H9 (cell line): Measurements from ENCODE around the gene PLA2G10. TPM values are rescaled to one million over a fixed set of nuclear protein-coding genes. Genes with fewer than 3 reads are reported as not detected.
"Not testable (repeated sequence)": the region's sequence is repeated elsewhere in the genome, so short reads cannot be mapped to it uniquely, and the experiment has no call there.

Experiments used
- DNase-seq: peaks from one replicate; pipeline ENCODE4 v3.0.0-alpha.2; 2017
- H2AFZ ChIP-seq: one replicate; pipeline ENCODE4 v1.6.1; 2013; ENCODE audit warnings: mild to moderate bottlenecking, low read length, control low read depth, moderate library complexity
- H2AK5ac ChIP-seq: 2 replicates; pipeline ENCODE4 v1.6.1; 2013; ENCODE audit warnings: low read length, control low read depth, mixed read lengths; ENCODE audit not compliant: insufficient read length
- H2BK120ac ChIP-seq: one replicate; pipeline ENCODE4 v1.6.1; 2013; ENCODE audit warnings: low read depth, mild to moderate bottlenecking, low read length, control low read depth, inconsistent platforms; ENCODE audit not compliant: poor library complexity, severe bottlenecking
- H2BK12ac ChIP-seq: 2 replicates; pipeline ENCODE4 v1.6.1; 2013; ENCODE audit warnings: low read length, control low read depth, mixed read lengths, low read depth; ENCODE audit not compliant: insufficient read length
- H2BK15ac ChIP-seq: 2 replicates; pipeline ENCODE4 v1.6.1; 2013; ENCODE audit warnings: low read depth, low read length, control low read depth
- H2BK20ac ChIP-seq: one replicate; pipeline ENCODE4 v1.6.1; 2013; ENCODE audit warnings: low read depth, mild to moderate bottlenecking, low read length, control low read depth, inconsistent platforms; ENCODE audit not compliant: poor library complexity, severe bottlenecking
- H2BK5ac ChIP-seq: 2 replicates; pipeline ENCODE4 v1.6.1; 2013; ENCODE audit warnings: low read length, control low read depth, mixed read lengths; ENCODE audit not compliant: insufficient read length
- H3K14ac ChIP-seq: 2 replicates; pipeline ENCODE4 v1.6.1; 2013; ENCODE audit warnings: low read length, control low read depth; ENCODE audit not compliant: insufficient read depth
- H3K18ac ChIP-seq: 2 replicates; pipeline ENCODE4 v1.6.1; 2013; ENCODE audit warnings: low read depth, mild to moderate bottlenecking, mixed read lengths, low read length, control low read depth; ENCODE audit not compliant: insufficient read length
- H3K23ac ChIP-seq: 2 replicates; pipeline ENCODE4 v1.6.1; 2013; ENCODE audit warnings: low read length, control low read depth, mixed read lengths, low read depth; ENCODE audit not compliant: insufficient read length
- H3K23me2 ChIP-seq: 2 replicates; pipeline ENCODE4 v1.6.1; 2013; ENCODE audit warnings: low read depth, mild to moderate bottlenecking, mixed read lengths, low read length, control low read depth; ENCODE audit not compliant: insufficient read length, poor library complexity, severe bottlenecking
- H3K27ac ChIP-seq: 2 replicates; pipeline ENCODE4 v1.5.1; 2013; ENCODE audit warnings: low read length, control low read depth, mixed read lengths, low read depth; ENCODE audit not compliant: insufficient read length
- H3K27me3 ChIP-seq: 2 replicates; pipeline ENCODE4 v1.6.1; 2013; ENCODE audit warnings: low read length, control low read depth, inconsistent platforms; ENCODE audit not compliant: insufficient read depth
- H3K4ac ChIP-seq: 2 replicates; pipeline ENCODE4 v1.6.1; 2013; ENCODE audit warnings: low read depth, mild to moderate bottlenecking, control low read depth, inconsistent platforms, low read length, moderate library complexity
- H3K4me1 ChIP-seq: 2 replicates; pipeline ENCODE4 v1.6.1; 2013; ENCODE audit warnings: low read length, control low read depth, inconsistent platforms; ENCODE audit not compliant: insufficient read depth
- H3K4me2 ChIP-seq: 2 replicates; pipeline ENCODE4 v1.6.1; 2013; ENCODE audit warnings: low read length, control low read depth, mixed read lengths; ENCODE audit not compliant: insufficient read length, insufficient read depth
- H3K56ac ChIP-seq: 2 replicates; pipeline ENCODE4 v1.6.1; 2013; ENCODE audit warnings: low read depth, mild to moderate bottlenecking, mixed read lengths, low read length, control low read depth; ENCODE audit not compliant: insufficient read length
- H3K79me1 ChIP-seq: 2 replicates; pipeline ENCODE4 v1.6.1; 2013; ENCODE audit warnings: low read depth, mild to moderate bottlenecking, moderate library complexity, low read length, control low read depth, inconsistent platforms; ENCODE audit not compliant: insufficient read depth, poor library complexity, severe bottlenecking
- H3K79me2 ChIP-seq: 2 replicates; pipeline ENCODE4 v1.6.1; 2013; ENCODE audit warnings: low read length, control low read depth, inconsistent platforms; ENCODE audit not compliant: insufficient read depth
- H3K9ac ChIP-seq: 2 replicates; pipeline ENCODE4 v1.6.1; 2013; ENCODE audit warnings: low read length, control low read depth, mixed read lengths; ENCODE audit not compliant: insufficient read length; ENCODE audit errors: extremely low read depth
- H3K9me3 ChIP-seq: one replicate; pipeline ENCODE4 v1.6.1; 2013; ENCODE audit warnings: low read depth, low read length, inconsistent platforms; ENCODE audit not compliant: control insufficient read depth
- H3T11ph ChIP-seq: one replicate; pipeline ENCODE4 v1.6.1; 2013; ENCODE audit warnings: mild to moderate bottlenecking, low read length, control low read depth, inconsistent platforms
- H4K20me1 ChIP-seq: one replicate; pipeline ENCODE4 v1.6.1; 2013; ENCODE audit not compliant: control insufficient read depth, insufficient read length, insufficient read depth
- H4K5ac ChIP-seq: 2 replicates; pipeline ENCODE4 v1.6.1; 2013; ENCODE audit warnings: low read depth, mild to moderate bottlenecking, mixed read lengths, low read length, control low read depth; ENCODE audit not compliant: insufficient read length
- H4K8ac ChIP-seq: replicated peaks from 2 replicates; pipeline ENCODE4 v1.6.1; 2013; ENCODE audit warnings: low read length, control low read depth, mixed read lengths, low read depth; ENCODE audit not compliant: insufficient read length
- H4K91ac ChIP-seq: 2 replicates; pipeline ENCODE4 v1.6.1; 2013; ENCODE audit warnings: low read depth, mild to moderate bottlenecking, moderate library complexity, mixed read lengths, low read length, control low read depth; ENCODE audit not compliant: insufficient read length
- H3K27ac Mint-ChIP-seq, 3 experiments: 2 replicates in 2 of 3; 3 replicates in 1 of 3; pipeline ENCODE4 v1.8.0; 2020 to 2021; ENCODE audit warnings: mixed read lengths in 3 of 3, mild to moderate bottlenecking in 1 of 3, moderate library complexity in 1 of 3
- H3K27me3 Mint-ChIP-seq: 2 replicates; pipeline ENCODE4 v1.8.0; 2021; ENCODE audit warnings: low read depth, mild to moderate bottlenecking, moderate library complexity, mixed read lengths
- H3K36me3 Mint-ChIP-seq, 3 experiments: 2 replicates in 2 of 3; 3 replicates in 1 of 3; pipeline ENCODE4 v1.8.0; 2020 to 2021; ENCODE audit warnings: low read depth in 3 of 3, mixed read lengths in 3 of 3; ENCODE audit not compliant: insufficient read depth in 1 of 3
- H3K4me1 Mint-ChIP-seq, 2 experiments: 2 replicates each; pipeline ENCODE4 v1.8.0; 2020; ENCODE audit warnings: mixed read lengths in 2 of 2
- H3K4me3 Mint-ChIP-seq, 2 experiments: 2 replicates in 1 of 2; 3 replicates in 1 of 2; pipeline ENCODE4 v1.8.0; 2020 to 2021; ENCODE audit warnings: mild to moderate bottlenecking in 2 of 2, mixed read lengths in 2 of 2, moderate library complexity in 1 of 2
- H3K9me3 Mint-ChIP-seq, 2 experiments: 2 replicates in 1 of 2; 3 replicates in 1 of 2; pipeline ENCODE4 v1.8.0; 2020; ENCODE audit warnings: mild to moderate bottlenecking in 2 of 2, mixed read lengths in 2 of 2, moderate library complexity in 1 of 2
- WGBS: extraction: QIAGEN DNeasy Blood & Tissue Kit; methylation state at CpG from one replicate; pipeline ENCODE4 v1.1.7; 2013; ENCODE audit warnings: missing lambda C conversion rate, low lambda C conversion rate, mixed read lengths; ENCODE audit not compliant: insufficient read length; ENCODE audit errors: extremely low coverage; 5-methylcytosine and 5-hydroxymethylcytosine counted together
- total RNA-seq: library from RNA; stranded (reverse); gene quantifications from 2 replicates; pipeline ENCODE4 v1.2.1, GENCODE V29; 2021
- TF ChIP-seq, protein P1 (sequence below): fragments of 200-600 bp; sonication (generic); conservative IDR thresholded peaks from 3 replicates; pipeline ENCODE4 v1.8.0; 2021; ENCODE audit warnings: antibody characterized with exemption, mild to moderate bottlenecking

Gene PLA2G10
- total RNA-seq, 1 experiment from 2014 or later: 2.2 TPM

- Histone ChIP-seq H4K8ac (no peak within 1 kb of the TSS), H3K56ac (no peak within 1 kb of the TSS), H3K4me1 (peaks cover 5% of the 10 kb centered on the region; the same call in 1 of the 2 replicates), H3K18ac (peak within 1 kb of the TSS; percentile 61), H3K79me1 (peaks cover 7% of the 10 kb centered on the region), H2BK20ac (no peak within 1 kb of the TSS), H3K23ac (no peak within 1 kb of the TSS), H3K4me2 (peak within 1 kb of the TSS; percentile 86), H3K79me2 (peaks cover 15% of the 10 kb centered on the region; the same call in 1 of the 2 replicates), H3K9me3 (no peaks in the 10 kb centered on the region), H3K14ac (peak within 1 kb of the TSS; percentile 92), H2BK15ac (peak within 1 kb of the TSS; percentile 13; the same call in 1 of the 2 replicates), H3T11ph (no peak within 1 kb of the TSS), H4K20me1 (no peaks in the 10 kb centered on the region), H3K9ac (peak within 1 kb of the TSS; percentile 84), H3K27ac (no peak within 1 kb of the TSS), H4K5ac (no peak within 1 kb of the TSS), H2BK120ac (no peak within 1 kb of the TSS), H3K23me2 (peaks cover 17% of the 10 kb centered on the region), H4K91ac (no peak within 1 kb of the TSS), H3K4ac (peak within 1 kb of the TSS; percentile 88; the same call in 1 of the 2 replicates), H2AFZ (no peak within 1 kb of the TSS), H3K27me3 (no peaks in the 10 kb centered on the region), H2BK12ac (no peak within 1 kb of the TSS), H2BK5ac (no peak within 1 kb of the TSS), H2AK5ac (no peak within 1 kb of the TSS)
- Mint-ChIP-seq H3K9me3 (no peaks in the 10 kb centered on the region), H3K27me3 (no peaks in the 10 kb centered on the region), H3K27ac (peak within 1 kb of the TSS; percentile 98 to 99 (median 99)), H3K4me3 (peak within 1 kb of the TSS; percentile 100), H3K36me3 (peaks cover 10 to 20% (median 14%) of the 10 kb centered on the region in 3 experiments; a peak in 6 of 7 replicates), H3K4me1 (peaks cover 47 to 58% of the 10 kb centered on the region in 2 experiments)
- DNase-seq: peak; percentile 99
- WGBS: no CpG with 5 or more reads among the region's 69 CpGs
- TF ChIP-seq, protein P1, sequence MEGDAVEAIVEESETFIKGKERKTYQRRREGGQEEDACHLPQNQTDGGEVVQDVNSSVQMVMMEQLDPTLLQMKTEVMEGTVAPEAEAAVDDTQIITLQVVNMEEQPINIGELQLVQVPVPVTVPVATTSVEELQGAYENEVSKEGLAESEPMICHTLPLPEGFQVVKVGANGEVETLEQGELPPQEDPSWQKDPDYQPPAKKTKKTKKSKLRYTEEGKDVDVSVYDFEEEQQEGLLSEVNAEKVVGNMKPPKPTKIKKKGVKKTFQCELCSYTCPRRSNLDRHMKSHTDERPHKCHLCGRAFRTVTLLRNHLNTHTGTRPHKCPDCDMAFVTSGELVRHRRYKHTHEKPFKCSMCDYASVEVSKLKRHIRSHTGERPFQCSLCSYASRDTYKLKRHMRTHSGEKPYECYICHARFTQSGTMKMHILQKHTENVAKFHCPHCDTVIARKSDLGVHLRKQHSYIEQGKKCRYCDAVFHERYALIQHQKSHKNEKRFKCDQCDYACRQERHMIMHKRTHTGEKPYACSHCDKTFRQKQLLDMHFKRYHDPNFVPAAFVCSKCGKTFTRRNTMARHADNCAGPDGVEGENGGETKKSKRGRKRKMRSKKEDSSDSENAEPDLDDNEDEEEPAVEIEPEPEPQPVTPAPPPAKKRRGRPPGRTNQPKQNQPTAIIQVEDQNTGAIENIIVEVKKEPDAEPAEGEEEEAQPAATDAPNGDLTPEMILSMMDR: no peak
Observed at GRCh38 chr16:14632693-14633569, 61.2 kb downstream of the PLA2G10 start, which contains the start of gene BFAR. Gene BFAR, plus strand, starts transcription at chr16:14632951. Its CDS starts 11,396 bp downstream, at chr16:14644347.

GRCh38 chr16:14630620-14631330 is 63.3 kb downstream of the PLA2G10 start:
- not testable (repeated sequence) for H4K20me1 ChIP-seq, H3K9me3 Mint-ChIP-seq, H3K4ac ChIP-seq, H3K4me1 ChIP-seq, H2AK5ac ChIP-seq, H3K27me3 Mint-ChIP-seq, H3K27me3 ChIP-seq, H4K91ac ChIP-seq, H2BK15ac ChIP-seq, H3K56ac ChIP-seq, H3K79me1 ChIP-seq, H3T11ph ChIP-seq, H3K23ac ChIP-seq, H4K5ac ChIP-seq, H2BK5ac ChIP-seq, H4K8ac ChIP-seq, H3K9me3 ChIP-seq, H2BK20ac ChIP-seq, DNase-seq, H2AFZ ChIP-seq
- peak overlapping the region; percentile 94 for H3K18ac ChIP-seq
- H3K4me1 Mint-ChIP-seq: peaks cover 28 to 38% of the 10 kb centered on the region in 2 experiments
- peak overlapping the region; percentile 79 for H2BK12ac ChIP-seq
- peaks cover 17% of the 10 kb centered on the region for H3K23me2 ChIP-seq
- H3K27ac Mint-ChIP-seq: peak overlapping the region; percentile 92 to 97 (median 95)
- H3K9ac ChIP-seq: peak overlapping the region; percentile 87
- peak overlapping the region; percentile 95 for H3K27ac ChIP-seq
- peak overlapping the region; percentile 95; the same call in 1 of the 2 replicates for H3K14ac ChIP-seq
- peak overlapping the region; percentile 93 to 100 for H3K4me3 Mint-ChIP-seq
- H2BK120ac ChIP-seq: peak overlapping the region; percentile 97
- peaks cover 10% of the 10 kb centered on the region; the same call in 1 of the 2 replicates for H3K79me2 ChIP-seq
- H3K36me3 Mint-ChIP-seq: peaks cover 11 to 34% (median 29%) of the 10 kb centered on the region in 3 experiments; a peak in 6 of 7 replicates
- WGBS: no CpG with 5 or more reads among the region's 29 CpGs
- H3K4me2 ChIP-seq: peak overlapping the region; percentile 91
